Measurements from ENCODE around the gene DLG2.

DNA sequence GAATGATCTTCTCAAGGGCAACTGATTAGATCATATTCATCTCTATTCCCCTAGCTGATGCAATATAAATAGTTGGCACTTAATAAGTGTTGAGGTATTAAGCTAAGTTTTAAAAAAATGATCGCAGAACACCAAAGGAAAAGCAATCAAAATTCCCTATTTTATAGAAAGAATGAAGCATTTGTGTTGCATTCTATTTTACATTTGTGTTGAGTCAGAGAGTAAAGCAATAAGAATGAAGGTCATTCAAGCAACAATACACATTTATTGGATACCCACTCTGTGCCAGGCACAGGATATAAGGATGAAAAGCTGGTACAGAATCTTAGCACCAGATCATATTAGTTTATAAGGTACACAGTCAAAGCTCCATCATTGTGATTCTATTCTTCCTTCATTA is 1654.6 kb downstream of the DLG2 start:
- TF ChIP-seq EZH2 (IDR thresholded peaks at IDR 0.05; ENCODE audit: low read depth, low read length, severe bottlenecking) (no peak), SIN3A (conservative IDR thresholded peaks at IDR 0.05 in 1 of 2, IDR thresholded peaks at IDR 0.05 in 1 of 2; ENCODE audit: low read depth in 1 of 2, low read length in 2 of 2) (no peak)
- TF ChIP-seq, protein P1, sequence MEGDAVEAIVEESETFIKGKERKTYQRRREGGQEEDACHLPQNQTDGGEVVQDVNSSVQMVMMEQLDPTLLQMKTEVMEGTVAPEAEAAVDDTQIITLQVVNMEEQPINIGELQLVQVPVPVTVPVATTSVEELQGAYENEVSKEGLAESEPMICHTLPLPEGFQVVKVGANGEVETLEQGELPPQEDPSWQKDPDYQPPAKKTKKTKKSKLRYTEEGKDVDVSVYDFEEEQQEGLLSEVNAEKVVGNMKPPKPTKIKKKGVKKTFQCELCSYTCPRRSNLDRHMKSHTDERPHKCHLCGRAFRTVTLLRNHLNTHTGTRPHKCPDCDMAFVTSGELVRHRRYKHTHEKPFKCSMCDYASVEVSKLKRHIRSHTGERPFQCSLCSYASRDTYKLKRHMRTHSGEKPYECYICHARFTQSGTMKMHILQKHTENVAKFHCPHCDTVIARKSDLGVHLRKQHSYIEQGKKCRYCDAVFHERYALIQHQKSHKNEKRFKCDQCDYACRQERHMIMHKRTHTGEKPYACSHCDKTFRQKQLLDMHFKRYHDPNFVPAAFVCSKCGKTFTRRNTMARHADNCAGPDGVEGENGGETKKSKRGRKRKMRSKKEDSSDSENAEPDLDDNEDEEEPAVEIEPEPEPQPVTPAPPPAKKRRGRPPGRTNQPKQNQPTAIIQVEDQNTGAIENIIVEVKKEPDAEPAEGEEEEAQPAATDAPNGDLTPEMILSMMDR (IDR thresholded peaks at IDR 0.05; ENCODE audit: control extremely low read depth in 1 of 3, insufficient read depth in 1 of 3, low read depth in 1 of 3, low read length in 3 of 3) = no peak
